Sigmoid colon (tissue), 7 donors: ENCODE data around the gene ZNF133. TPM values are rescaled to one million over a fixed set of nuclear protein-coding genes. Genes with fewer than 3 reads are reported as not detected.
"Not testable (repeated sequence)": the region's sequence is repeated elsewhere in the genome, so short reads cannot be mapped to it uniquely, and the experiment has no call there.

Source experiments
- DNase-seq: peaks from one replicate; pipeline ENCODE4 v3.0.0-alpha.2; 2019
- H3K27ac ChIP-seq, 4 donors: fragments of 200-600 bp; sonication (generic); one replicate each; pipeline ENCODE4 v1.5.1; 2016 to 2019; ENCODE audit warnings: mild to moderate bottlenecking in 1 of 4
- H3K27me3 ChIP-seq, 3 donors: fragments of 200-600 bp; sonication (generic); one replicate each; pipeline ENCODE4 v1.5.1; 2019; ENCODE audit warnings: mild to moderate bottlenecking in 1 of 3
- H3K36me3 ChIP-seq, 4 donors: fragments of 200-600 bp; sonication (generic); one replicate each; pipeline ENCODE4 v1.5.1; 2016 to 2019
- H3K4me1 ChIP-seq, 4 donors: fragments of 200-600 bp; sonication (generic); one replicate each; pipeline ENCODE4 v1.5.1; 2017 to 2019
- H3K4me3 ChIP-seq, 4 donors: fragments of 200-600 bp; sonication (generic); one replicate each; pipeline ENCODE4 v1.5.1; 2017 to 2019; ENCODE audit warnings: mild to moderate bottlenecking in 2 of 4, moderate library complexity in 1 of 4
- H3K9me3 ChIP-seq, 4 donors: fragments of 200-600 bp in 3 of 4; sonication (generic) in 3 of 4; one replicate each; pipeline versions ENCODE4 v1.5.1 to v1.6.1; 2013 to 2019
- CTCF ChIP-seq, 4 experiments: fragments of 450-650 bp in 3 of 4; fragments of 200-600 bp in 1 of 4; IDR thresholded peaks; one replicate each; pipeline ENCODE4 v1.5.1; 2016 to 2019; ENCODE audit warnings: antibody characterized with exemption in 4 of 4, mild to moderate bottlenecking in 3 of 4, moderate library complexity in 2 of 4
- EP300 ChIP-seq, 4 donors: sonication (generic); formaldehyde crosslinking; IDR thresholded peaks; one replicate each; pipeline ENCODE4 v1.6.1; 2017; ENCODE audit warnings: antibody characterized with exemption in 4 of 4
- POLR2A ChIP-seq, 2 donors: fragments of 450-650 bp; IDR thresholded peaks; one replicate each; pipeline ENCODE4 v1.6.1; 2016; ENCODE audit warnings: antibody characterized with exemption in 2 of 2, mild to moderate bottlenecking in 2 of 2, moderate library complexity in 2 of 2
- POLR2AphosphoS5 ChIP-seq, 4 donors: sonication (generic); formaldehyde crosslinking; IDR thresholded peaks; one replicate each; pipeline ENCODE4 v1.6.1; 2017; ENCODE audit warnings: antibody characterized with exemption in 4 of 4
- WGBS, 2 donors: extraction: QIAGEN DNeasy Blood & Tissue Kit; methylation state at CpG; one replicate each; pipeline ENCODE4 v1.1.7; 2013; 5-methylcytosine and 5-hydroxymethylcytosine counted together
- intact Hi-C: fragments of 100-400 bp; cut with DNase I; formaldehyde crosslinking; loops from one replicate; pipeline ENCODE4 v1.15.1; 2023
- polyA plus RNA-seq, 3 donors: library from polyadenylated mRNA; stranded (reverse); fragments of 200-250 nt; gene quantifications; one replicate each; pipeline ENCODE4 v1.2.3, GENCODE V29; 2013
- total RNA-seq, 4 donors: library from RNA; depleted of rRNA; stranded (reverse); fragments of >200 nt; gene quantifications; one replicate each; pipeline ENCODE4 v1.1.0, GENCODE V29; 2016
- donor health status: healthy with polysubstance abuse.
- donor health status: Bipolar disorder and iron deficiency.
- donor health status: healthy.

ZNF133 gene
- total and polyA plus RNA-seq, 7 donors: 4.8 to 20.3 (median 16.2) TPM

DNA sequence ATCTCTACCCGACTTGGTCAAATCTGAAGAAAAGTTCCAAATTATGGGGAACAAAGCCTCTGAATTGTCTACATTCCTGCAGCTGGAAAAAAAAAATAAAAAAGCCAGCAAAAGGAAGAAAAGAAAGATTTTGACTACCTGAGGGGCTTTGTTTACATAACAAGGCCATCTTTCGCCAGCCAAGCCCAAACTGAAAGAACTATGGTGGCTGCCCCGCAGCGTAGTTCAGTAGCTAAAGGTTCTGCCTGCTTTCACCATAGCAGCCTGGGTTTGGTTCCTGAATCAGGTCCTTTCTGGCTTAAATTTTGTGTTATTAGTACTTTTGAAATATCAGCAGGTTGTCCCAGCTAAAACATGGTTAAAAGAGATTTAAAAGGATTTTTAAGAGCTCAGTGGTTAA, 35.4 kb downstream of the ZNF133 start:
- H3K27me3 ChIP-seq: no peaks in the 10 kb centered on the region
- no peaks in the 10 kb centered on the region for H3K4me1 ChIP-seq
- H3K4me3 ChIP-seq: no peak overlapping the region
- H3K36me3 ChIP-seq: no peaks in the 10 kb centered on the region
- WGBS, 2 donors: 91 to 93% methylated on average over 4 of the region's 4 CpGs
- H3K27ac ChIP-seq: no peak overlapping the region
- no peak for DNase-seq
- H3K9me3 ChIP-seq: peaks cover 0 to 3% (median 0%) of the 10 kb centered on the region in 4 donors
- intact Hi-C loops: no loop called here
- TF ChIP-seq CTCF (IDR thresholded peaks at IDR 0.05): no peak
- no peak for TF ChIP-seq POLR2A (IDR thresholded peaks at IDR 0.05)
- no peak for TF ChIP-seq POLR2AphosphoS5 (IDR thresholded peaks at IDR 0.05)
- TF ChIP-seq EP300 (IDR thresholded peaks at IDR 0.05): no peak

DNA sequence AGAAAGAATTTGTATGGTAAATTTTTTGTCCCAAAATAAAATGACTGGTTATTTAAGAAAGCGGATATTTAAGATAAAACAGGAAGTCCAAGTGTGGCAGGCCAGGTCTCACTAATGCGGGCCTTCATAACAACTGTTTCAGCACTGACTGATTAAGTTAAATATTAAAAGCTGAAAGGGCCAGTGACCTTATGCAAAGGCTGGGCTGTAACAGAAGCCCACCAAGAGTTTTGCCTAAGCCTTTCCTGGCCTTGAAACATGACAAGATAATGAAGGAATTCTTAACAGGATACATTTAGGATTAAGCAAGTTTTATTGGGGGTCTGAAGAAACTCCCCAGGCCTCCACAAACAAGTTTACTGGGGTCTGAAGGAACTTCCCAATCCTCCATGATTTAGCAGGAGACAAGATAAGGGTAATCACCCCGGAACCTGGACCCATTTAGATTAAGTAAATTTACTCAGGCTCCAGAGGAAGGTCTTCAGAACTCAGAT, 36.3 kb downstream of the ZNF133 start:
- intact Hi-C loops: no loop called here

DNA sequence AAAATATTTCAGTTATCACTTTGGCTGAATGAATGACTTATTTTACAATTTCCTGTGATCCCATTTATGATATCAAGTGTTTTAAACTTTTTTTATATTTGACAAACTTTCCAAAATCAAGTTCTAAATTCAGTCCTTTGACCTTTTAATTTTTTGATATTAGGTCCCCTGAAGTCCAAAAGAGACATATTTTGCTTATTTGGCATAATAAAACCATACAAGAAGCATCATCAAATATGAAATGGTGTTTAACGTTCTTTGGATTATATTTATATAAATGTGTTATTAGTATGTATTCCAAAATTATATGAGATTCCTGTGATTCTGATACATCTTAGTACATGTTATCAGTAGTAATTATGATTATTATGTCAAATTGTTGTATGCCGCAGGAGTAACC, 38.7 kb downstream of the ZNF133 start:
- intact Hi-C loops: no loop called here
- no peak overlapping the region for H3K27ac ChIP-seq
- H3K4me1 ChIP-seq: no peaks in the 10 kb centered on the region
- TF ChIP-seq EP300 (IDR thresholded peaks at IDR 0.05) (no peak), CTCF (IDR thresholded peaks at IDR 0.05) (no peak), POLR2AphosphoS5 (IDR thresholded peaks at IDR 0.05) (no peak), POLR2A (IDR thresholded peaks at IDR 0.05) (no peak)
- no peaks in the 10 kb centered on the region for H3K27me3 ChIP-seq
- DNase-seq: no peak
- H3K9me3 ChIP-seq: peaks cover 0 to 7% (median 3%) of the 10 kb centered on the region in 4 donors
- WGBS, 2 donors: 95 to 98% methylated on average over 2 of the region's 2 CpGs
- peaks cover 0 to 3% (median 0%) of the 10 kb centered on the region in 4 donors for H3K36me3 ChIP-seq
- H3K4me3 ChIP-seq: no peak overlapping the region

More for the DNA sequence above, 36.3 kb downstream of the ZNF133 start:
- TF ChIP-seq POLR2AphosphoS5 (IDR thresholded peaks at IDR 0.05) (no peak), EP300 (IDR thresholded peaks at IDR 0.05) (no peak), POLR2A (IDR thresholded peaks at IDR 0.05) (no peak), CTCF (IDR thresholded peaks at IDR 0.05) (no peak)
- Histone ChIP-seq H3K36me3 (no peaks in the 10 kb centered on the region), H3K9me3 (peaks cover 0 to 3% (median 0%) of the 10 kb centered on the region in 4 donors), H3K27me3 (no peaks in the 10 kb centered on the region), H3K27ac (no peak overlapping the region), H3K4me3 (no peak overlapping the region), H3K4me1 (no peaks in the 10 kb centered on the region)
- 42 to 51% methylated on average over 3 of the region's 3 CpGs for WGBS, 2 donors
- DNase-seq: no peak

DNA sequence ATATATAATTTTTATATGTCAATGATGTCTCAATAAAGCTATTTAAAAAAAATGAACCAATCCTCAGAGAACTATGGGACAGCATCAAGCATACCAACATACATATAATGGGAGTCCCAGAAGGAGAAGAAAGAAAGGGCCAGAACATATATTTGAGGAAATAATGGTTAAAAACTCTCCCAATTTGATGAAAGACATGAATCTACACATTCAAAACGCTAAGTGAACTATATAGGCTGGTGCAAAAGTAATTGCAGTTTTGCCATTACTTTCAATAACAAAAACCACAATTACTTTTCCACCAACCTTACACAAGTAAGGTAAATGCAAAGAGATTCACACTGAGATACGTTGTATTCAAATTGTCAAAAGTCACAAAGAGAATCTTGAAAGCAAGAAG, 43.4 kb downstream of the ZNF133 start:
- TF ChIP-seq CTCF (IDR thresholded peaks at IDR 0.05) (no peak), EP300 (IDR thresholded peaks at IDR 0.05) (no peak), POLR2A (IDR thresholded peaks at IDR 0.05) (no peak), POLR2AphosphoS5 (IDR thresholded peaks at IDR 0.05) (no peak)
- Histone ChIP-seq H3K4me1 (no peaks in the 10 kb centered on the region), H3K27ac (no peak overlapping the region), H3K36me3 (peaks cover 0 to 3% (median 0%) of the 10 kb centered on the region in 4 donors), H3K9me3 (peaks cover 0 to 9% (median 5%) of the 10 kb centered on the region in 4 donors), H3K27me3 (no peaks in the 10 kb centered on the region), H3K4me3 (no peak overlapping the region)
- no peak for DNase-seq
- intact Hi-C loops: no loop called here
- WGBS, 2 donors: 87 to 90% methylated on average over 2 of the region's 2 CpGs

GRCh38 chr20:18349749-18350148, 61.4 kb downstream of the ZNF133 start:
- H3K36me3 ChIP-seq, intact Hi-C loops, H3K9me3 ChIP-seq, H3K27ac ChIP-seq, H3K4me3 ChIP-seq, DNase-seq, H3K27me3 ChIP-seq, H3K4me1 ChIP-seq: not testable (repeated sequence)
- WGBS, 2 donors: 63 to 67% methylated on average over 3 of the region's 3 CpGs
